AG04449 (cell line): ENCODE data around the gene EFHD1.

ENCODE experiments used
- CTCF ChIA-PET: fragments of 350-600 bp; formaldehyde crosslinking; extraction: SDS; loops from one replicate; lab custom pipeline; 2021; ENCODE audit warnings: antibody characterized with exemption; lab: Yijun Ruan, JAX
- POLR2A ChIA-PET: fragments of 400-600, 350-600 bp; formaldehyde crosslinking; extraction: SDS; loops from one replicate; lab custom pipeline; 2020; ENCODE audit warnings: antibody characterized with exemption, inconsistent platforms; lab: Yijun Ruan, JAX
- DNase-seq: peaks from one replicate; pipeline ENCODE4 v3.0.0-alpha.2; 2010; ENCODE audit warnings: low read depth, low spot score
- H3K4me3 ChIP-seq: 2 replicates; pipeline ENCODE4 v1.5.1; 2011; ENCODE audit warnings: low read depth, mild to moderate bottlenecking, control low read depth, low read length
- CTCF ChIP-seq: IDR thresholded peaks from one replicate; pipeline ENCODE4 v1.5.1; 2011; ENCODE audit warnings: mild to moderate bottlenecking, moderate library complexity, low read length, control low read depth, inconsistent platforms; ENCODE audit not compliant: insufficient read depth; ENCODE audit errors: missing control alignments

Gene EFHD1

GRCh38 chr2:232641153-232641848 is 7.9 kb downstream of the EFHD1 start:
- POLR2A ChIA-PET, result no interaction called here
- CTCF ChIA-PET, result interaction anchor here (1.5 kb wide), 1 partner anchor 30 kb away, joined by 4 read pairs; no protein-coding TSS in a partner anchor
- no peak overlapping the region for H3K4me3 ChIP-seq
- DNase-seq, result no peak
- no peak for TF ChIP-seq CTCF

GRCh38 chr2:232643147-232643425 is 9.7 kb downstream of the EFHD1 start:
- H3K4me3 ChIP-seq, result no peak overlapping the region
- ChIA-PET CTCF (no interaction called here), POLR2A (no interaction called here)
- TF ChIP-seq CTCF, result no peak
- DNase-seq, result no peak

- no peak overlapping the region for H3K4me3 ChIP-seq
- DNase-seq, result no peak
- ChIA-PET CTCF (no interaction called here), POLR2A (no interaction called here)
- TF ChIP-seq CTCF, result no peak
These were observed 10.5 kb downstream of the EFHD1 start for GRCh38 chr2:232643813-232644347.

GRCh38 chr2:232645061-232645460 is 11.7 kb downstream of the EFHD1 start:
- H3K4me3 ChIP-seq, result no peak overlapping the region
- no peak for DNase-seq
- POLR2A ChIA-PET, result no interaction called here
- TF ChIP-seq CTCF, result no peak
- CTCF ChIA-PET, result no interaction called here

GRCh38 chr2:232646726-232647125 is 13.3 kb downstream of the EFHD1 start:
- H3K4me3 ChIP-seq, result no peak overlapping the region
- TF ChIP-seq CTCF, result no peak
- CTCF ChIA-PET, result no interaction called here
- DNase-seq, result no peak
- POLR2A ChIA-PET, result no interaction called here

- no peak for DNase-seq
- ChIA-PET POLR2A (no interaction called here), CTCF (no interaction called here)
- TF ChIP-seq CTCF, result no peak
- no peak overlapping the region for H3K4me3 ChIP-seq
These were observed 13.9 kb downstream of the EFHD1 start for GRCh38 chr2:232647261-232647660.
